Neutrophil (primary cell): ENCODE measurements around the gene KBTBD6.

Source experiments
- H3K27ac ChIP-seq: fragments of 200-600 bp; sonication (generic); 2 replicates; pipeline ENCODE4 v1.5.1; 2016; ENCODE audit warnings: mild to moderate bottlenecking, moderate library complexity
- H3K27me3 ChIP-seq: fragments of 200-600 bp; sonication (generic); 2 replicates; pipeline ENCODE4 v1.6.0; 2016; ENCODE audit warnings: mild to moderate bottlenecking
- H3K36me3 ChIP-seq: fragments of 200-600 bp; sonication (generic); 2 replicates; pipeline ENCODE4 v1.5.1; 2017
- H3K4me1 ChIP-seq, 2 experiments: fragments of 200-600 bp in 1 of 2; sonication (generic) in 1 of 2; 1 replicate in 1 of 2; 2 replicates in 1 of 2; pipeline versions ENCODE4 v1.5.1 to v1.6.1; 2013 to 2016; ENCODE audit warnings: low read depth in 1 of 2, low read length in 1 of 2, mild to moderate bottlenecking in 1 of 2, moderate library complexity in 1 of 2; ENCODE audit not compliant: control insufficient read depth in 1 of 2, insufficient read depth in 1 of 2
- H3K4me3 ChIP-seq, 2 experiments: fragments of 200-600 bp in 1 of 2; sonication (generic) in 1 of 2; 1 replicate in 1 of 2; 2 replicates in 1 of 2; pipeline ENCODE4 v1.5.1; 2013 to 2016; ENCODE audit warnings: low read depth in 1 of 2, low read length in 1 of 2, mild to moderate bottlenecking in 1 of 2, moderate library complexity in 1 of 2
- H3K9me3 ChIP-seq: fragments of 200-600 bp; sonication (generic); 2 replicates; pipeline ENCODE4 v1.5.1; 2016
- TF ChIP-seq, protein P1 (sequence below): fragments of 200-600 bp; sonication (generic); IDR thresholded peaks from 2 replicates; pipeline ENCODE4 v1.5.1; 2016; ENCODE audit warnings: antibody characterized with exemption

KBTBD6 gene

DNA sequence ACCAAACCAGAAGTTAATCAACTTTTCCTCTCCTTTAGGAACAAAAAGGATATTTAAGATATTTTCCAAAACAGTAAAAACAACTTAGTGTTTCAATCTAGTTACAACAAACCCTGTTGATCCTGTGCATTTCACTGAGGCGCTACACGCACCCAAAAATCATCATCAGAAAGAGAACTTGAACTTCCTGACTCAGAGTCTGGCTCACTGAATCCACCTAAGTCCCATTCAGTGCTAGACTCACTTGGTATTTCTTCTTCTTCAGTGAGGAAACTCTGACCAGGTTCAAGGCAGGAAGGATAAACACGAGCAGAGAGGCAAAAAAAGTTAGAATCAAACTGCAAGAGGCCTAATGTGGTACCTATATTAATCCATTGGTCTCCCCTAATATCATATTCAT, 2.2 kb downstream of the KBTBD6 start:
- Histone ChIP-seq H3K27me3 (no peaks in the 10 kb centered on the region), H3K27ac (peak overlapping the region; percentile 55), H3K4me1 (peaks cover 66 to 68% of the 10 kb centered on the region in 2 experiments), H3K36me3 (peaks cover 5% of the 10 kb centered on the region), H3K9me3 (no peaks in the 10 kb centered on the region), H3K4me3 (peak overlapping the region; percentile 0 to 76)
- TF ChIP-seq, protein P1, sequence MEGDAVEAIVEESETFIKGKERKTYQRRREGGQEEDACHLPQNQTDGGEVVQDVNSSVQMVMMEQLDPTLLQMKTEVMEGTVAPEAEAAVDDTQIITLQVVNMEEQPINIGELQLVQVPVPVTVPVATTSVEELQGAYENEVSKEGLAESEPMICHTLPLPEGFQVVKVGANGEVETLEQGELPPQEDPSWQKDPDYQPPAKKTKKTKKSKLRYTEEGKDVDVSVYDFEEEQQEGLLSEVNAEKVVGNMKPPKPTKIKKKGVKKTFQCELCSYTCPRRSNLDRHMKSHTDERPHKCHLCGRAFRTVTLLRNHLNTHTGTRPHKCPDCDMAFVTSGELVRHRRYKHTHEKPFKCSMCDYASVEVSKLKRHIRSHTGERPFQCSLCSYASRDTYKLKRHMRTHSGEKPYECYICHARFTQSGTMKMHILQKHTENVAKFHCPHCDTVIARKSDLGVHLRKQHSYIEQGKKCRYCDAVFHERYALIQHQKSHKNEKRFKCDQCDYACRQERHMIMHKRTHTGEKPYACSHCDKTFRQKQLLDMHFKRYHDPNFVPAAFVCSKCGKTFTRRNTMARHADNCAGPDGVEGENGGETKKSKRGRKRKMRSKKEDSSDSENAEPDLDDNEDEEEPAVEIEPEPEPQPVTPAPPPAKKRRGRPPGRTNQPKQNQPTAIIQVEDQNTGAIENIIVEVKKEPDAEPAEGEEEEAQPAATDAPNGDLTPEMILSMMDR = no peak

DNA sequence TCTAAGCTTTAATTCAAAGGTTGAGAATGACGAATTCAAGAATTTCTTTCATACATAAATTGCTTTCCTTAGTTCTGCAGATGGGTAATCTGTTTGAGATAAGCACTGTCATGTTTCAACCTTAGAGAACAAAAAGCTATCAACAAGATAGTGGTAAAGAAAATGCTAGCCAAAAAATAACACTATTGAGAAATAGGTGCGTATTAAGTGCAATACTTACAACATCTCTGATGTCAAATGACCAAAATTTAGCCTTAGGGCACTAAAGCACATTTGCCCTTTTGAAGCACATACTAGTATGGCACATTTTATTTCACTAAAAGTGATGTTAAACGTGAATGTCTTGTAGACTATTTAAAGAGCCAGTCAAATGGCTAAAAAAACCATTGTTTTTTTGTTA, 4.9 kb downstream of the KBTBD6 start:
- H3K27ac ChIP-seq = no peak overlapping the region
- H3K4me3 ChIP-seq = no peak overlapping the region
- H3K9me3 ChIP-seq = no peaks in the 10 kb centered on the region
- H3K4me1 ChIP-seq = peaks cover 57 to 62% of the 10 kb centered on the region in 2 experiments
- peaks cover 5% of the 10 kb centered on the region for H3K36me3 ChIP-seq
- TF ChIP-seq, protein P1 = no peak
- no peaks in the 10 kb centered on the region for H3K27me3 ChIP-seq

DNA sequence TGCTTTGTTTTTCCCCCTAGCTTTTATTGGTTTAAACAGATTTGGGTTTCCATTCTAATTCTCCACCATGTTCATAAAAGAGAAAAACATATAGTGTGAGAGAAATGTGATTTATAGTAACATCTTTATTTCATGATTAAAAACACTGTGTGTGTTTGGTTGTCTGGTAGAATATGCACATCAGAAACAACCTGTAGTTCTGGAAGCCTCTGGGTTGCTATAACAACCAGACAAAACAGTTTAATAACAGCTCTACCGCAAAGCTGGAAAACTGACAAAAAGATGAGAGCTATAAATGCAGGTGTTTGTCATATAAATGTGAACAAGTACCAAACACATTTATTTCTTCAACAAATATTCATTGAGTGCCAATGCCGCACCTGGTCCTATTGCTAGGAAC, 9.8 kb downstream of the KBTBD6 start:
- peaks cover 20 to 26% of the 10 kb centered on the region in 2 experiments for H3K4me1 ChIP-seq
- no peaks in the 10 kb centered on the region for H3K27me3 ChIP-seq
- H3K9me3 ChIP-seq = no peaks in the 10 kb centered on the region
- H3K36me3 ChIP-seq = peaks cover 5% of the 10 kb centered on the region
- H3K27ac ChIP-seq = peak overlapping the region; percentile 12
- TF ChIP-seq, protein P1 = no peak
- no peak overlapping the region for H3K4me3 ChIP-seq

DNA sequence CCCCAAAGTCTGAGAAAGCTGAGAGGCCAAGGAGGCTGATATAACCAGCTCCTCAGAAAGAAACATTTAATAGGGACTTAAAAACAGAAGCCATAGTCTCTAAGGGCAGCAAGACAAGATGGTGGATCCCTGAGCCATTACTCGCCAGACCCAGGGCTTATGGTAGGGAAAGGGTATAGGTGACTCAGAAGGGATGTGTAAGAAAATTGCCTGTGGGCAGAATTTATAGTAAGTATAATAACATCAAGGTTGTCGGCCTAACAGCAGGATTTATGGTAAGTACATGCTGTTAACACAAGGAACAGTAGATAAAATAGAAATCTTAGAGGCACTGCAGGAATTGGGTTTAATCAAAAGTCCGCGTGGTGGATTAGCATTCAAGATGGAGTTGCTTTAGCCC, 14.7 kb downstream of the KBTBD6 start:
- H3K9me3 ChIP-seq = no peaks in the 10 kb centered on the region
- peaks cover 10 to 12% of the 10 kb centered on the region in 2 experiments for H3K4me1 ChIP-seq
- TF ChIP-seq, protein P1 = no peak
- no peak overlapping the region for H3K27ac ChIP-seq
- no peaks in the 10 kb centered on the region for H3K27me3 ChIP-seq
- no peak overlapping the region for H3K4me3 ChIP-seq
- H3K36me3 ChIP-seq = no peaks in the 10 kb centered on the region

DNA sequence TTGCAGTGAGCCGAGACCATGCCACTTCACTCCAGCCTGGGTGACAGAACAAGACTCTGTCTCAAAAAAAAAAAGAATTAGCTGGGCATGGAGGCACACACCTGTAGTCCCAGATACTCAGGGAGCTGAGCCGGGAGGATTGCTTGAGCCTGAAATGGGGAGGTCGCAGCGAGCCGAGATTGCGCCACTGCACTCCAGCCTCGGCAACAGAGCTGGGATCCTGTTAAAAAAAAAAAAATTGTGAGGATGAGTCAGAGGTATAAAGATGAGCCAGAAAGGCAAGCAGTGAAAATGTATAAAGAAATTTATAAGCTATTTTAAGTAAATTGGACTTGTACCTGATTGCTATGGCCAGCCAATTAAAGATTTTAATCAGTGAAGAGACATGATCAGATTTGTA, 21.1 kb downstream of the KBTBD6 start:
- H3K4me1 ChIP-seq = no peaks in the 10 kb centered on the region
- H3K27me3 ChIP-seq = no peaks in the 10 kb centered on the region
- no peak overlapping the region for H3K27ac ChIP-seq
- H3K9me3 ChIP-seq = no peaks in the 10 kb centered on the region
- no peak overlapping the region for H3K4me3 ChIP-seq
- TF ChIP-seq, protein P1 = no peak
- no peaks in the 10 kb centered on the region for H3K36me3 ChIP-seq

DNA sequence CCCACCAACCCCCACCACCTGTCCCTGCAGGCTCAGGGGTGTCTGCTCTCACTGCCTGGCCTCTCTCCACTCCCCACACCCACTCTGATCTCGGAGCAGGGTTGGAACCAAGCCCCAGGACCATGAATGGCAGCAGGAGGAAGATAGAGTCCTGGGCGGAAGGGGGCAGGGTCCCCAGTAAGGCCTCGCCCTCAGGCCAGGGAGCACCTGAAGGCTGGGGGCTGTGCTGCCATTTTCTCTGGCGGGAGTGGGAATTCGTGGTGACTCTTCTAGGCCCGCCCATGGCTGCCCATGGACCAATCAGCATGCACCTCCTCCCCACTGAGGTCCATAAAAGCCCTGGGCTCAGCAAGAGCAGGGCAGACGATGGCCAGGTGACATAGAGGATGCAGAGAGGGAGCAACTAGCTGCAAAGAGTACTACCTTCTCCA, 25.0 kb downstream of the KBTBD6 start:
- TF ChIP-seq, protein P1 = no peak
- Histone ChIP-seq H3K27ac (no peak overlapping the region), H3K27me3 (no peaks in the 10 kb centered on the region), H3K4me1 (no peaks in the 10 kb centered on the region), H3K9me3 (no peaks in the 10 kb centered on the region), H3K4me3 (no peak overlapping the region), H3K36me3 (no peaks in the 10 kb centered on the region)
